ENCODE data around the gene ZNF738.

Gene ZNF738

DNA sequence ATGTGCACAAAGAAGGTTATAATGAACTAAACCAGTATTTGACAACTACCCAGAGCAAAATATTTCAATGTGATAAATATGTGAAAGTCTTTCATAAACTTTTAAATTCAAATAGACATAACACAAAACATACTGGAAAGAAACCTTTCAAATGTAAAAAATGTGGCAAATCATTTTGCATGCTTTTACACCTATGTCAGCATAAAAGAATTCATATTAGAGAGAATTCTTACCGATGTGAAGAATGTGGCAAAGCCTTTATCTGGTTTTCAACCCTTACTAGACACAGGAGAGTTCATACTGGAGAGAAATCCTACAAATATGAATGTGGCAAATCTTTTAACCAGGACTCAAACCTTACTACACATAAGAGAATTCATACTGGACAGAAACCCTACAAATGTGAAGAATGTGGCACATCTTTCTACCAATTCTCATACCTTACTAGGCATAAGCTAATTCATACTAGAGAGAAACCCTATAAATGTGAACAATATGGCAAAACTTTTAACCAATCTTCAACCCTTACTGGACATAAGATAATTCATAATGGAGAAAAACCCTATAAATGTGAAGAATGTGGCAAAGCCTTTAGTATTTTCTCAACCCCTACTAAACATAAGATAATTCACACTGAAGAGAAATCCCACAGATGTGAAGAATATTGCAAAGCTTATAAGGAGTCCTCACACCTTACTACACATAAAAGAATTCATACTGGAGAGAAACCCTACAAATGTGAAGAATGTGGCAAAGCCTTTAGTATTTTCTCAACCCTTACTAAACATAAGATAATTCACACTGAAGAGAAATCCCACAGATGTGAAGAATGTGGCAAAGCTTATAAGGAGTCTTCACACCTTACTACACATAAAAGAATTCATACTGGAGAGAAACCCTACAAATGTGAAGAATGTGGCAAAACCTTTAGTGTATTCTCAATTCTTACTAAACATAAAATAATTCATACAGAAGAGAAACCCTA is 64.5 kb downstream of the ZNF738 start:
- TF ChIP-seq, protein P1, sequence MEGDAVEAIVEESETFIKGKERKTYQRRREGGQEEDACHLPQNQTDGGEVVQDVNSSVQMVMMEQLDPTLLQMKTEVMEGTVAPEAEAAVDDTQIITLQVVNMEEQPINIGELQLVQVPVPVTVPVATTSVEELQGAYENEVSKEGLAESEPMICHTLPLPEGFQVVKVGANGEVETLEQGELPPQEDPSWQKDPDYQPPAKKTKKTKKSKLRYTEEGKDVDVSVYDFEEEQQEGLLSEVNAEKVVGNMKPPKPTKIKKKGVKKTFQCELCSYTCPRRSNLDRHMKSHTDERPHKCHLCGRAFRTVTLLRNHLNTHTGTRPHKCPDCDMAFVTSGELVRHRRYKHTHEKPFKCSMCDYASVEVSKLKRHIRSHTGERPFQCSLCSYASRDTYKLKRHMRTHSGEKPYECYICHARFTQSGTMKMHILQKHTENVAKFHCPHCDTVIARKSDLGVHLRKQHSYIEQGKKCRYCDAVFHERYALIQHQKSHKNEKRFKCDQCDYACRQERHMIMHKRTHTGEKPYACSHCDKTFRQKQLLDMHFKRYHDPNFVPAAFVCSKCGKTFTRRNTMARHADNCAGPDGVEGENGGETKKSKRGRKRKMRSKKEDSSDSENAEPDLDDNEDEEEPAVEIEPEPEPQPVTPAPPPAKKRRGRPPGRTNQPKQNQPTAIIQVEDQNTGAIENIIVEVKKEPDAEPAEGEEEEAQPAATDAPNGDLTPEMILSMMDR (IDR thresholded peaks at IDR 0.05), result no peak
- Histone ChIP-seq H3K4me3 (no peak overlapping the region), H3K4me1 (no peaks in the 10 kb centered on the region), H3K9me3 (peaks cover 5 to 87% (median 39%) of the 10 kb centered on the region in 3 donors), H3K27ac (no peak overlapping the region), H3K27me3 (no peaks in the 10 kb centered on the region), H3K36me3 (peaks cover 34 to 65% (median 49%) of the 10 kb centered on the region in 3 donors)
- intact Hi-C loops (cut with DNase I; ENCODE audit: low total_unique reads), result no loop called here
- no peak for DNase-seq

Data from tibial artery (tissue), 4 donors.